IPS-18c (cell line): ENCODE results near the gene STXBP5L.
"Not testable (repeated sequence)": the region's sequence is repeated elsewhere in the genome, so short reads cannot be mapped to it uniquely, and the experiment has no call there.

ENCODE experiments used
- H3K4me3 ChIP-seq: 2 replicates; pipeline ENCODE4 v1.7.0; 2013; ENCODE audit warnings: low read depth, mild to moderate bottlenecking, low read length, moderate library complexity; ENCODE audit not compliant: insufficient read depth
- H3K9me3 ChIP-seq: one replicate; pipeline ENCODE4 v1.6.1; 2013; ENCODE audit warnings: mild to moderate bottlenecking, low read length, moderate library complexity; ENCODE audit not compliant: control insufficient read depth, insufficient read depth

The STXBP5L gene

DNA sequence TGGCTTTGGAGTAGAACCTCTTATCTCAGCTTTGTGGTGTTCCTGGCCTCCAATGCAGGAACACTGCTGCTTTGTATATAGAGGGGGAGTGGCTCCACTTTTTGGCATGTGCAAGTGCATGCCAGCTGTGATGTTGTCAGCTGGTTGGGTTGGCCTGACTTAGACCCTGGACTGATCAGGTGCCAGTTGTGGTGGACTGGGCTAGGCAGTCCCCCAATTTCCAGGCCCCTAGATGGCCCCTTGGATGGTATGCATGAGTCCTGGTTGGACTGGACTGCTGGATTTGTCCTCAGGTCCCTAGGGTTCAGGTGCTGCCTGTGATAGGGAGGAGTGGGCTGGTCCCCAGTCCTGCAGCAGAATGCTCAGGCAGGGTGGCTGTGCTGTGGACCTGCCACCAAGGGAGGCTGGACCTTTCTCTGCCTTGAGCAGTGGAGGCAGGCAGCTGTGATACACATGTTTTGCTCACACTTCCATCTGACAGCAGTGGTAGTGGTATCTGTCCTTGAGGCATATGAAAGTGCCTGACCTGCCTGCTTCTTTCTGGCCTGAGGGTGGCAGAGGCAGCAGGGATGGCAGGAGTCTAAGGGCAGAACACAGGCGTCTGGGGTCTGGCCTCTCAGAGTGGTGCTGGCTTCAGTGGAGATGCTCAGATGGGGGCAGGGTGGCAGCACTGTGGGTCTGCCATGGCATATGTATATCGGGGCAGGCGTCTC is 74.8 kb downstream of the STXBP5L start:
- H3K4me3 ChIP-seq, result no peak overlapping the region
- peaks cover 6% of the 10 kb centered on the region for H3K9me3 ChIP-seq

DNA sequence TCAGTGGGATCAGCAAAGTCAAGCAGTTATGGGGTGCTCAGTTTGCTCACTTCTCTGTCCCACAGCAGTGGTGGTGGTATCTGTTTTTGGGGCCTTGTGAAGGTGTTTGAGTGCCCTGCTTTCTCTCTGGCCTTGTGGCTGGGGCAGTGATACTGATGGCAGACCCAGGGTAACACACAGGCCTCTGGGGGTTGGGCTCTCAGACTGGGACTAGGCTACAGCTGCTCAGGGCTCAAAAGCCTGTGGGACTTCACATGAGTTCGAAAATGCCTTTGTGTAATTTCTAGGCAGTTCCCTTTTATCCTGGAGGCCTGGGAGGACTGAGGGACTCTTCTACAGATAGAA is 75.3 kb downstream of the STXBP5L start:
- Histone ChIP-seq H3K4me3 (no peak overlapping the region), H3K9me3 (peaks cover 3% of the 10 kb centered on the region)

DNA sequence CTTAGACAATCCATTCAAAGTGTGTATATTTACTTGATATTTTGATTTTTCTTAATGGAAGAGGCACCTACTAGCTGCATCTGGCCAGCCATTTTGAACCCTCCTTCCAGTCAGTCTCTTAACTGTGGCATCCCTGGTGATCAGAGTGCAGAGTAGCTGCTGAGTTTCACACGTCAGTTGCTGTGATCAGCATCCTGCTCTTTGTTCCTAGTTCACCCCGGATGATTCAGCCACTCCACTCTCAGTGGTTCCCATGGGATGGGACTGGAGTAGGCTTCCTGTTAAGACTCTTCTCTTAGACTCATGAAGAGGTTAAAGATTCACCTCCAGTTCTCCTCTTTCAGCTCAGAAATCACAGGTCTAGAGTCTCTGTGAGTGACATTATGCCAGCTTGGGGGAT is 75.8 kb downstream of the STXBP5L start:
- Histone ChIP-seq H3K9me3 (peaks cover 2% of the 10 kb centered on the region), H3K4me3 (no peak overlapping the region)

DNA sequence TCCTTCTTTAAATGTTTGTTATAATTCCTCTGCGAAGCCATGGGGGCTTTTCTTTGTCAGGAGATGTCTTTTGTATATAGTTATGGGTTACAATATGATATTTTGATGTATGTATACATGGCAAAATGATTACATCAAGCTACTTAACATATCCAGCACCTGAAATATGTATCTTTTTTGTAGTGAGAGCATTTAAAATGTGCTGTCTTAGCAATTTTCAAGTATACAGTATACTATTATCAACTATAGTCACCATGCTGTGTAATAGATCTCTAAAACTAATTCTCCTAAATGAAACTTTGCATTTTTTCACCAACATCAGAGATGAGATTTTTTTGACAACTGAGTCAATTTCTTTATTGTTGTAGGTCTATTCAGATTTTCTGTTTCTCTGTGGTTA is 77.2 kb downstream of the STXBP5L start:
- Histone ChIP-seq H3K4me3 (no peak overlapping the region), H3K9me3 (no peaks in the 10 kb centered on the region)

DNA sequence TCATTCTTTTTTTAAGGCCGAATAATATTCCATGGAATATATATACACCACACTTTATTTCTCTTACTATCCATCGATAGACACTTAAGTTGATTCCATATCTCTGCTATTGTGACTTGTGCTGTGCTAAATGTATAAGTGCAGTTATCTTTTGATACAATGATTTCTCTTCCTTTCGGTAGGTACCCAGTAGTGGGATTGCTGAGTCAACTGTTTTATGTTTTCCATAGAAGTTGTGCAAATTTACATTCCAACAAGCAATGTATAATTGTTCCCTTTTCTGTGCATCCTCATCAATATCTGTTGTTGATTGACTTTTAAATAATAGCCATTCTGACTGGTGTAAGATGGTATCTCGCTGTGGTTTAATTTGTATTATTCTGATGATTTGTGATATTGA is 81.0 kb downstream of the STXBP5L start:
- Histone ChIP-seq H3K9me3 (no peaks in the 10 kb centered on the region), H3K4me3 (no peak overlapping the region)

DNA sequence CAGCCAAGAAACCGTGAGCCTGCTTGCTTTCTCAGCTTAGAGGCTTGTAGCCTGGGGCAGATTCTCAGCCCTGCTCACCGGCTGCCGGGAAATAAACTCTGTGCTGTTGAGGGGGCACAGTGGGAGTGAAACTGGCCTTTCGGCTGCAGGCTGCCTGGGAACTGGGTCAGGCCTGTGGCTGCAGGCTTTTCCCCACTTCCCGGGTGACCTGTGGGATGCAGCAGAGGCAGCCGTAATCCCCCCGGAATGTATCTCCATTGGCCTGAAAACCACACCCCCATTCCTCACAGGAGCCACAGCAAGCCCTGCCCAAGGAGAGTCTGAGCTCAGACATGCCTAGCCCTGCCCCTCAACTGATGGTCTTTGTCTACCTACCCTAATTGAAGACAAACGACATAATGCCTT is 110.9 kb downstream of the STXBP5L start:
- Histone ChIP-seq H3K9me3 (no peaks in the 10 kb centered on the region), H3K4me3 (no peak overlapping the region)

DNA sequence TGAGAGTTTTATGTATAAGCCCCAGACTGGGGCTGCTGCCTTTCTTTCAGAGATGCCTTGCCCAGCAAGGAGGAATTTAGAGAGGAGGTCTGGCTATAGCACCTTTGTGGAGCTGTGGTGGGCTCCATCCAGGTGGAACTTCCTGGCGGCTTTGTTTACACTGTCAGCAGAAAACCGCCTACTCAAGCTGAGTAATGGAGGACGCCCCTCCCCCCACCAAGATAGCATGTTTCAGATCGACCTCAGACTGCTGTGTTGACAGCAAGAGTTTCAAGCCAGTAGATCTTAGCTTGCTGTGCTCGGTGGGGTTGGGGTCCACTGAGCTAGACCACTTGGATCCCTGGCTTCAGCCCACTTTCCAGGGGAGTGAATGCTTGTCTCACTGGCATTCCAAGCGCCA is 155.6 kb downstream of the STXBP5L start:
- Histone ChIP-seq H3K4me3 (no peak overlapping the region), H3K9me3 (no peaks in the 10 kb centered on the region)

DNA sequence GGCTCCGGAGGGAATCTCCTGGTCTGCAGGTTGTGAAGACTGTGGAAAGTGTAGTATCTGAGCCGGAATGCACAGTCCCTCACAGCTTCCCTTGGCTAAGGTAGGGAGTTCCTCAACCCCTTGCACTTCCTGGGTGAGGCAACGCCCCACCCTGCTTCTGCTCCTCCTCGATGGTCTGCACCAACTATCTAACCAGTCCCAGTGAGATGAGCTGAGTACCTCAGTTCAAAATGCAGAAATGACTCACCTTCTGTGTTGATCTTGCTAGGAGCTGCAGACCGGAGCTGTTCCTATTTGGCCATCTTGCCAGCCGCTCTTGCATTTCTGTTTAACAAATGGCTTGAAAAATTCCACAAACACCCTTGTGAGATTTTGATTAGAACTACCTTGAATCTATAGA is 156.1 kb downstream of the STXBP5L start:
- H3K4me3 ChIP-seq, result no peak overlapping the region
- no peaks in the 10 kb centered on the region for H3K9me3 ChIP-seq

DNA sequence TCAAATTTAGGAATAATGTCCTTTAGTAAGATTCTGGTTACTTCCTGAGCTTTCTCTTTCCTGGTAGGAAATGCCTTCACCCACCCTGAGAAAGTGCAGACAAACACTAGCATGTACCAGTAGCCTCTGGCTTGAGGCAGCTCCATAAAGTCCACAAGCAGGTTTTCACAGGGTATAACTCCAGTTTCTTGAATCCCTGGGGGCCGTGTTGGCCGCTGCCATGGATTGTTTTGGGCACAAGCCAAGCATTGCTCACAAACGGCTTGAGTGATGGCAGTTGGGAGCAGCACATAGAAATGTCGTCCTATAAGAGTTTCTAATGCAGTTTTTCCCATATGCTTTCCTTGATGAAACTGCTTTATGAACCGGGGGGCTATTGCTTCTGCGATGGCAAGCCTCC is 164.1 kb downstream of the STXBP5L start:
- peaks cover 2% of the 10 kb centered on the region for H3K9me3 ChIP-seq
- H3K4me3 ChIP-seq, result no peak overlapping the region

DNA sequence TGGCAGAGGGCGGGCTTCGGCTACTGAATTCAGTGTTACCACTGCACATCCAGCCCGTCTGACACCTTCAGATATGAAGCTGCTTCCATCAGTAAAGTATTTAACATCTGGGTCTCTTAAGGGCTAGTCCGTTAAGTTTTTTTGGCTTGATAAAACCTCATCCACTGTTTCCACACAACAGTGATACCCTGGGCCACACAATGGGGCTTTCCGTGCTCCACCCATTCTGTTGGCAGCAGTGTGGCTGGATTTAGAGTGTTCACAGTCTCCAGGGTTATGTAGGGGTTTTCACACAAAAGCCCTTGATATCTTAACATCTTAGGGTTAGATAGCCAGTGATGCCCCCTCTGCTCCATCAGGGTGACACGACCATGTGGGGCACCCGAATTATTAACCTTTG is 165.0 kb downstream of the STXBP5L start:
- Histone ChIP-seq H3K9me3 (peaks cover 2% of the 10 kb centered on the region), H3K4me3 (no peak overlapping the region)

DNA sequence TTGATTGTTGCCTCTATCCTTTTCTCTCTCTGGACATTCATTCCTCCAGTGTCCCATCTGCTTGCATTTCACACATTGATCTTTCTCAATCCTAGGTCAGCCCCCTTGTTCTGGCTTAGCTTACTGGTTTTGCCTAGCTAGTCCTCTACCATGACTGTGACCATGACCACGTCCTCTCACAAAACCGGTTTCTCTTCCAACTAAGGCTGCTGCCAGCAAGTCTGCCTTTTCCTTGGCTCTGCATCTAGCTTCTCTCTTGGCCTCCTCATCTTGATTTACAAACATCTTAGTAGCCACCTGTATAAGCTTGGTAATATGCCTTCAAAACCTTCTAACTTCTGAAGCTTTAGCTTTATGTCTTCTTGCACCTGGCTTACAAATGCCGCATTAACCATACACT is 167.2 kb downstream of the STXBP5L start:
- H3K9me3 ChIP-seq, result peaks cover 2% of the 10 kb centered on the region
- H3K4me3 ChIP-seq, result no peak overlapping the region

DNA sequence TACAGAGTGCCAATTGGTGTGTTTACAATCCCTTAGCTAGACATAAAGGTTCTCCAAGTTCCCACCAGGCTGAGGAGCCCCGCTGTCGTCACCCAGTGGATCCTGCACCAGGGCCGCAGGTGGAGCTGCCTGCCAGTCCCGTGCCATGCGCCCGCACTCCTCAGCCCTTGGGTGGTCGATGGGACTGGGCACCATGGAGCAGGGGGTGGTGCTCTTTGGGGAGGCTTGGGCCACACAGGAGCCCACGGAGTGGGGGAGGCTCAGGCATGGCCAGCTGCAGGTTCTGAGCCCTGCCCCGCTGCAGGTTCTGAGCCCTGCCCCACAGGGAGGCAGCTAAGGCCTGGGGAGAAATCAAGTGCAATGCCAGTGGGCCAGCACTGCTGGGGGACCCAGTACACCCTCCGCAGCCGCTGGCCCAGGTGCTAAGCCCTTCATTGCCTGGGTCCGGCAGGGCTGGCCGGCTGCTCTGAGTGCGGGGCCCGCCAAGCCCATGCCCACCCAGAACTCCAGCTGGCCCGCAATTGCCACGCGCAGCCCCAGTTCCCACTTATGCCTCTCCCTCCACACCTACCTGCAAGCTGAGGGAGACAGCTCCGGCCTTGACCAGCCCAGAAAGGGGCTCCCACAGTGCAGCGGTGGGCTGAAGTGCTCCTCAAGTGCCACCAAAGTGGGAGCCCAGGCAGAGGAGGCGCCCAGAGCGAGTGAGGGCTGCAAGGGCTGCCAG is 170.5 kb downstream of the STXBP5L start:
- not testable (repeated sequence) for H3K4me3 ChIP-seq, H3K9me3 ChIP-seq

DNA sequence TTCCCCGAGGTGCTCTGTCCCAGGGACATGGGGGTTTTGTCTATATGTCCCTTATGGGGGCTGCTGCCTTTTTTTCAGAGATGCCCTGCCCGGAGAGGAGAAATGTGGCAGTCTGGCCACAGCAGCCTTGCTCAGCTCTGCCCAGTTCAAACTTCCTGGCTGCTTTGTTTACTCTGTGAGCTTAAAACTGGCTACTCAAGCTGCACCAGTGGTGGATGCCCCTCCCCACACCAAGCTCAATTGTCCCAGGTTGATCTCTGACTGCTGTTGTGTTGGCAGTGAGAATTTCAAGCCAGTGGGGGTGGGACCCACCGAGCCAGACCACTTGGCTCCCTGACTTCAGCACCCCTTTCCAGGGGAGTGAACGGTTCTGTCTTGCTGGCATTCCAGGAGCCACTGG is 188.9 kb downstream of the STXBP5L start:
- H3K4me3 ChIP-seq, result no peak overlapping the region
- H3K9me3 ChIP-seq, result no peaks in the 10 kb centered on the region

DNA sequence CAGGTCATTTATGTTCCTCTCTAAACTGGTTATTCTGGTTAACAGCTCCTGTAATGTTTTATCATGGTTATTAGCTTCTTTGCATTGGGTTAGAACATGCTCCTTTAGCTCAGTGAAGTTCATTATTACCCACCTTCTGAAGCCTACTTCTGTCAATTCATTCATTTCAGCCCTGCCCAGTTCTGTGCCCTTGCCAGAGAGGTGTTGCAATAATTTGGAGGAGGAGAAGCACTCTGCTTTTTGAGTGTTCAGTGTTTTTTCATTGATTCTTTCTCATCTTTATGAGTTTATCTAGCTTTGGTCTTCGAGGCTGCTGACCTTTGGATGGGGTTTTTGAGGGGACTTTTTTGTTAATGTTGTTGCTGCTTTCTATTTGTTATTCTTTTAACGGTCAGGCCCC is 203.1 kb downstream of the STXBP5L start:
- not testable (repeated sequence) for H3K4me3 ChIP-seq, H3K9me3 ChIP-seq

DNA sequence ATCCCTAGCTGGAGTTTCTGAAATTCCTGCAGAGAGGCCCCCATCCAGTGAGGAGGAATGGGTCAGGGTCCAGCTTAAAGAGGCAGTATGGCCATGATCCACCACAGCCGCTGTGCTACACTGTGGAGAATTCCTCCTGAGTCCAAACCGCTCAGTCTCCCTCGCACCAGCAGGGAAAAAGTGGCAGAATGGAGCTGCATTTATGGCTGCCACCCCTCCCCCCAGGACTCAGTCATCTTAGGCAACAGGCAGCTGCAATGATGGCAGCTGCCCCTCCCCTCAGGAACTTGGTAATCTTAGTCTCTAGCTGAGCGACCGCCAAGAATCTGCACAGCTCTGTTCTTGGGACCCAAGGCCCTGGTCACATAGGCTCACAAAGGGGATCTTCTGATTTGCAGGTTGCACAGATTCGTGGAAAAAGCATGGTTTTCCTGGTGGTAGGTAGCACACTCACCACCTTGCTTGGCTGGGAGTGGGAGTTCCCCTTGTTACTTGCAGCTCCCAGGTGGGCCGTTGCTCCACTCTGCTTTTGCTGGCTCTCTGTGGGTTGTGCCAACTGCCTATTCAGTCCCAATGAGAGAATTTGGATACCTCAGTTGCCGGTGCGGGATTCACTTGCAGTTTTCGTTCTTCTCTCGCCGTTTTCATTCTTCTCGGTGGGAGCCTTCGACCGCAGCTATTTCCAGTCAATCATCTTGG is 204.1 kb downstream of the STXBP5L start:
- Histone ChIP-seq H3K9me3 (no peaks in the 10 kb centered on the region), H3K4me3 (no peak overlapping the region)

DNA sequence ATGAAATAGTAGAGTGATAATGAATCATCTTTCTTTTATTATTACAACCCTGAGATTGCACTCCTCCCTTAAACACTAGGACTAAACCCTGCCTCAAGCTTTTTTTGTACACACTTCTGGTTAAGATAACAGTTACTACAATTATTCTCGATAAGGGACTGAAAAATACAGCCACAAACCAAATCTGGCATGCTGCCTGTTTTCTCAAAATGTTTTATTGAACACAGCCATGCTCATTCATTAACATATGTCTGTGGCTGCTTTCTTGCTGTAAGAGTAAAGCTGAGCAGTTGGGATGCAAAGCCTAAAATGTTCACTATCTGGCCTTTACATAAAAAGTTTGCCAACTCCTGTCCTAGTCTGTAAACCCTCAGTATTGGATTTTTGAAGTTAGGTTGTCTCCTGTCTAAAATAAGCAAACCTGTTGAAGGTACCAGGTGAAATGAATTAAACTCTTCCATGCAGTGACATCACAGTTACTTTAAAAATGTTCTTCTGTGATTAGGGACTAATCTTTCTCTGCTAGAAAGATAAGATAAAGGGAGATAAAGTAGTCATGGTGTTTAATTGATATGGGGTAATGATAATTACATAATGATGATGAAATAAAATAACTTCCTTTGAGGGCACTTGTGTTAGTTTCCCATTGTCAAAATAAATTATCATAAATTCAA is 218.2 kb downstream of the STXBP5L start:
- Histone ChIP-seq H3K9me3 (no peaks in the 10 kb centered on the region), H3K4me3 (no peak overlapping the region)

DNA sequence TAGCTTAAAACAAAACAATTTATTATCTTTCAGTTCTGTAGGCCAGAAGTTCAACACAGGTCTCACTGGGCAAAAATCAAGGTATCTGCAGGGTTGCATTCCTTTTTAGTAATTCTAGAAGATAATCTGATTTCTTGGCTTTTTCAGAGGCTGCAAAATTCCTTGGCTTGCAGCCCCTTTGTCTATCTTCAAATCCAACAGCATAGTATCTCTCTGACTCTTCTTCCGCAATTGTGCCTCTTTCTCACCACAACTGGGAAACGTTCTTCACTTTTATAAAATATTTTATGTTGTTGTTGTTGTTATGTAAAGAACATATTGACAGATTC is 218.7 kb downstream of the STXBP5L start:
- Histone ChIP-seq H3K4me3 (no peak overlapping the region), H3K9me3 (no peaks in the 10 kb centered on the region)

DNA sequence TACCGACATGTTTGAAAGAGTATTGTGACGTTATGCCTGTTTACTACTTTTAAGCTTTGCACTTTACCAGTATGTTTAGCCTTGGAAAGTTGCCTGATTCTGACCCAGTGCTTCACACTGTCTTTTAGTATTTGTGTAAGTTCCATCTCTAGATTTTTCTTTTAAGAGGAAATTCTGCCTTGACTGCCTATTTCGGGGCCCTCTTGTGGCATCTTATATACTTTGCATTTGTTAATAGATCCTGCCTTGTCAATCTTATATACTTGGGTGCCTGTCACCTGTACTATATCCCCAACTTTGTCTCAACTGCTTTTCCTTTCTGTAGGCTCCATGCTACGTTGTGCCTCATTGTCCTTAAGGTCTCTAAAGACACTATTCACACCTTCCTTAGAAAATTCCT is 244.6 kb downstream of the STXBP5L start:
- H3K9me3 ChIP-seq, result no peaks in the 10 kb centered on the region

More for the DNA sequence above, 244.6 kb downstream of the STXBP5L start:
- H3K4me3 ChIP-seq, result no peak overlapping the region
